ENCODE measurements around the gene ATOX1.
"Not testable (repeated sequence)": the region's sequence is repeated elsewhere in the genome, so short reads cannot be mapped to it uniquely, and the experiment has no call there.

The ATOX1 gene

DNA sequence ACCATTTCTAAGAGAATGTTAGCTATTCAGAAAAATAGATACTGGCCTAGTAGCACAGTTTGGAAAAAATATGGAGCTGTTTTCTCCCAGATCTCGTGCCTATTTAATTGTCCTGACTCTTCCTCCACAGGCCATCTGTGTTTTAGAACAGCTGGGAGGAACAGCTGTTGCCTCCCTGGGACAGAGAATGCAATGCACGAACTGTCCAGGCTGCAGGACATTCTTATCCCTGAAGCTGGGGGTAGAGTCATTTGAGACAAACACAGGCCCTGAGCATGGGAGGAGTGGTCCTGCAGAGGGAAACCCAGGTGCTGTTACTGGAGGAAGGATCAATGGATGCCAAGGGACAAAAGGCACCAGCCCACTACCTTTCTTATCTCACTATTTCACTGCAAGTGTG is 50.9 kb downstream of the ATOX1 start:
- DNase-seq (ENCODE audit: low spot score in 2 of 2) (no peak), ATAC-seq (ENCODE audit: low read depth) (no peak)
- Mint-ChIP-seq H3K36me3 (no peaks in the 10 kb centered on the region), H3K4me1 (peaks cover 12% of the 10 kb centered on the region), H3K4me3 (no peak overlapping the region), H3K27ac (no peak overlapping the region), H3K27me3 (peaks cover 2% of the 10 kb centered on the region), H3K9me3 (peaks cover 2% of the 10 kb centered on the region)

DNA sequence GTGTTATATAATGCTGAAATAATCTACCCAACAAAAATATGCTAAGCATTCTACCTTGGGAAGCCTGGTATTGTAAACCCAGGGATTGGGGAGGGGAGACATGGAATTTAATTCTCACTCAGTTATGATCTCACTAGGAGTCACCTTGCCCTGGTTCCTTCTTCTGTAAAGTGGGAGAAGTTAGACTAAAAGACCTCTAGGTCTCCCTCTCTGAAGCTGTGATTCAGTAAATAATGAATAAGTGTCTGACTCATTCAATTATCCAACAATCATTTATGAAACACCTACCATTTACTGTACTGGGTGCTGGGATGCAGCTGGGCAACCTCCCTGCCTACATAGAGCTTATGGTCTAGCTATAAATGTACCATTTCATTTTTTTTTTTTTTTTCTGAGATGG is 51.5 kb downstream of the ATOX1 start:
- peaks cover 2% of the 10 kb centered on the region for H3K9me3 Mint-ChIP-seq
- peaks cover 12% of the 10 kb centered on the region for H3K4me1 Mint-ChIP-seq
- ATAC-seq (ENCODE audit: low read depth): no peak
- H3K27me3 Mint-ChIP-seq: peaks cover 2% of the 10 kb centered on the region
- no peak for DNase-seq (ENCODE audit: low spot score in 2 of 2)
- H3K4me3 Mint-ChIP-seq: no peak overlapping the region
- H3K36me3 Mint-ChIP-seq: no peaks in the 10 kb centered on the region
- no peak overlapping the region for H3K27ac Mint-ChIP-seq

DNA sequence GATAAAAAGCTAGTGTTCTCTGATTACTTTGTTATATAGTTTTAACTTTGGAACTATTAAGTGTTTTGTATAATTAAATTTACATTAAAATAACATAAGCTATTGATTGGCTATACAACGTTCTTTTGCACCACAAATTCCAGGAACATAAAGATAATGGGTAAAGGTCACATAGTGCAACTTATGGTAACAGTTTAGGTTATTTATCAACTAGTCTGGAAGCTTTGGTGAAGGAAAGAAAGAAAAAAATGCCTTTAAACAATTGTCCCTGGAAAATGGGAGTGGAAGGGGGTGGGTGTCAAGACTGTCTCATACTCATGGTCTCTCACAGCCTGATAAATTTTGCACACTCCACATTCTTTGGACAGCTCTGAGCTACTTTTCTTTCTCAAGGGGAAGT is 54.7 kb downstream of the ATOX1 start:
- ATAC-seq (ENCODE audit: low read depth) (no peak), DNase-seq (ENCODE audit: low spot score in 2 of 2) (no peak)
- no peaks in the 10 kb centered on the region for H3K9me3 Mint-ChIP-seq
- no peak overlapping the region for H3K27ac Mint-ChIP-seq
- H3K4me1 Mint-ChIP-seq: peaks cover 9% of the 10 kb centered on the region
- H3K36me3 Mint-ChIP-seq: no peaks in the 10 kb centered on the region
- no peaks in the 10 kb centered on the region for H3K27me3 Mint-ChIP-seq
- H3K4me3 Mint-ChIP-seq: no peak overlapping the region

DNA sequence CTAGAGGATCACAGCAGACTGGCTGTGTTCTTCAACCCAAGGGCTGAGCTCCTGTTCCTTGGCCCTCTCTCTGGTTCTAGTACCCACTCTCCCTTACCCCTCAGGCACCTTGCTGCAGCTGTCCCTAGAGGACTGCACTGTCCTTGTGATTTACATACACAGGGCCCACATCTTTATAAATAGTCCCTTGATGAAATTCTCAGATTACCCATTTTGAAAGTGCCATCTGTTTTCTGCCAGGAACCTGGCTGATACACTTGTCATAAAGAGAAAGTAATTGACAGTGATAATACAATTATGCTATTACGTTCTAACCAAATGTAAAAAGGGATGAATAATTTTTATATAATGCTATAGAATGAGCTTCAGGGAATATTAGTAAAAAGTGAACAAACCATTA is 55.2 kb downstream of the ATOX1 start:
- H3K36me3 Mint-ChIP-seq: no peaks in the 10 kb centered on the region
- no peaks in the 10 kb centered on the region for H3K9me3 Mint-ChIP-seq
- ATAC-seq (ENCODE audit: low read depth): no peak
- no peak overlapping the region for H3K27ac Mint-ChIP-seq
- H3K4me1 Mint-ChIP-seq: peaks cover 9% of the 10 kb centered on the region
- H3K4me3 Mint-ChIP-seq: no peak overlapping the region
- no peaks in the 10 kb centered on the region for H3K27me3 Mint-ChIP-seq
- DNase-seq (ENCODE audit: low spot score in 2 of 2): no peak

DNA sequence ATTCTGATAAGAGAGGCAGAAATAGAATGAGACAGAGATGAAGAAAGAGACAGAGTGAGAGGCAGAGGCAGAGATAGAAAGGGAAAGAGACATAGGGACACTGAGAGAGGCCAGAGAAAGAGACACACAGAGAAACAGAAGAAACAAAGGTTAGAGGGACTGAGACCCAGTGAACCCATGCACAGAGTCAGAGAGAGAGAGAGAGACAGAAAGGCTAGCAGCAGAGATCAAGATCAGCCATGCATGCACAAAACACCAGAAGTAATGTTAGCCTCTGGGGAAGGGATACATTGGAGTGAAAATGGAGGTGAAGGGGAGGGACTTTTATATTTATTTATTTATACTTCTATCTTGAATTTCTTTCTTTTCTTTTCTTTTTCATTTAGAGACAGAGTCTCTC is 57.6 kb downstream of the ATOX1 start:
- H3K27me3 Mint-ChIP-seq: peaks cover 3% of the 10 kb centered on the region
- H3K27ac Mint-ChIP-seq: no peak overlapping the region
- DNase-seq (ENCODE audit: low spot score in 2 of 2) (no peak), ATAC-seq (ENCODE audit: low read depth) (no peak)
- no peaks in the 10 kb centered on the region for H3K9me3 Mint-ChIP-seq
- peaks cover 9% of the 10 kb centered on the region for H3K4me1 Mint-ChIP-seq
- H3K4me3 Mint-ChIP-seq: no peak overlapping the region
- no peaks in the 10 kb centered on the region for H3K36me3 Mint-ChIP-seq

DNA sequence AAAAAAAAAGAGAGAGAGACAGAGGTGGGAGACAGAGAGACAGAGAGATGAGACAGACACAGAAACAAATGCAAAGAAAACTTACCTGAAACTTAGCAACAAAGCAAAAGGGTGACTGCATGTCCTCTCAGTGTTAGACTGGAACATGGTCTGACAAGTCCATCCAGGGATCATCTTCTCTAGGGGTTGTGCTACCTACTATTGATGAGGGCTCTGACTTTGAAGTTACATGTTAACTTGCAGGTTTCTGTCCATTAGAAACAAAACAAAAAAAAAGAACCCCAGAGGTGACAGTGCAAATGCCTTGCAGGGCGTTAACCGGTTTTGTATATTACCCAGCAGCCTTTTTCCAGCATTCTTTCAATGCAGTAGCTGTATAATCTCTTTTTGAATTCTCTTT is 58.1 kb downstream of the ATOX1 start:
- Mint-ChIP-seq H3K27ac (no peak overlapping the region), H3K4me1 (peaks cover 9% of the 10 kb centered on the region), H3K36me3 (no peaks in the 10 kb centered on the region), H3K27me3 (peaks cover 3% of the 10 kb centered on the region), H3K9me3 (no peaks in the 10 kb centered on the region), H3K4me3 (no peak overlapping the region)
- DNase-seq (ENCODE audit: low spot score in 2 of 2) (no peak), ATAC-seq (ENCODE audit: low read depth) (no peak)

DNA sequence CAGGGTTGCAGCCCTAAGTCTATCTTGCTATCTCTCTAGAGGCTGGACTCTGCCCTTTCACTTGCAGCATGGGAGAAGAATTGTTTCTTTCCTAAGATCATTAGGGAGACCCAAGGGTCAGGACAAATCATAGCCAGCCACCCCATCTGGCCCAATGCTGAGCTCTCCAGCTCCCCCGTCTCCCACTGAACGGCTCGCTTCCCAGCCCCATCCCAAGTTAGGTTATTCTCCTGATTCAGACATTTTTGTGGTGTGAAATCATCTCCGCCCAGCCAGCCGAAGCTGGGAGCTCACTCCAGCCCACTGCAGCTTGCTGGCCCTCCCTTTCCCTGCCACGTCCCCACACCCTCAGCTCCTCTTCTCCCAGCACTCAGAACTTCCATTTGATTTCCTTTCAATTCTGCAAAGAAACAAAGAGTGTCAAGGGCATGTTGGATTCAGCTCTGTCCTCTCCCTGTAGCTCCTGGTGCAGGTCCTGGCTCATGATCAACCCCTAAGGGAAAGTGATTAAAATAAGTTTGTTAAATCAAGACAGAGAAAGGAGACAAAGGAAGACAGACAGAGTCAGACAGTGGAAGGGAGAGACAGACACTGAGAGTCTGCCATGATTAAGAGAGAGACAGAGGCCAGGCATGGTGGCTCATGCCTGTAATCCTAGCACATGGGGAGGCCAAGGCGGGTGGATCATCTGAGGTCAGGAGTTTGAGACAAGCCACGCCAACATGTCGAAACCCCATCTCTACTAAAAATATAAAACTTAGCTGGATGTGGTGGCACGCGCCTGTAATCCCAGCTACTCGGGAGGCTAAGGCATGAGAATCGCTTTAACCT is 59.1 kb downstream of the ATOX1 start:
- Mint-ChIP-seq H3K4me1 (peaks cover 9% of the 10 kb centered on the region), H3K27ac (no peak overlapping the region), H3K4me3 (no peak overlapping the region), H3K36me3 (no peaks in the 10 kb centered on the region), H3K9me3 (no peaks in the 10 kb centered on the region), H3K27me3 (peaks cover 3% of the 10 kb centered on the region)
- DNase-seq (ENCODE audit: low spot score in 2 of 2): no peak
- ATAC-seq (ENCODE audit: low read depth): no peak

DNA sequence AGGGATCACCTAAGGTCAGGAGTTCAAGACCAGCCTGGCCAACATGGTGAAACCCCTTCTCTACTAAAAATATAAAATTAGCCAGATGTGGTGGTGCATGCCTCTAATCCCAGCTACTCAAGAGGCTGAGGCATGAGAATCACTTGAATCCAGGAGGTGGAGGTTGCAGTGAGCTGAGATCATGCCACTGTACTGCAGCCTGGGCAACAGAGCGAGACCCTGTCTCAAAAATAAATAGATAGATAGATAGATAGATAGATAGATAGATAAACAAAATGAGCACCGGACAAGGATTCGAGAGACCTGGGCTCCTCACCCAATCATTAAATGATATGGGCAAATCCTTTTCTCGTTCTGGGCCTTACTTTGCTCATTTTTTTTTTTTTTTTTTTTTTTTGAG is 60.4 kb downstream of the ATOX1 start:
- not testable (repeated sequence) for ATAC-seq (ENCODE audit: low read depth)

DNA sequence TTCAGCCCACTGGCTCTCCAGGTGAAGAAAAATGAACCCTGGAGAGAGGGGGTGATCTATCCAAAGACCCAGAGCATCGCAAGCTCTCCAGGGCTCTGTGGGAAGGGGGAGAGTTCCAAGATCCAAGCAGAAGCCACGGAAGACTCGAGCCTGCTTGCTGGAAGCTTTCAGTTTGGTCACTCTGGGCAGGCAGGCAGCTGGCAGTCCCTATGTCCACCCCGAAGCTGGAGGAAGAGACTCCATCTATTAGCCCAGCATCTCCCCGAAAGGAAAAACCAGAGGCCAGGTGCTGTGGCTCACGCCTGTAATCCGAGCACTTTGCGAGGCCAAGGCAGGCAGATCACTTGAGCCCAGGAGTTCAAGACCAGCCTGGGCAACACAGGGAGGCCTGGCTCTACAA is 61.0 kb downstream of the ATOX1 start:
- DNase-seq (ENCODE audit: low spot score in 2 of 2): no peak
- Mint-ChIP-seq H3K27me3 (peaks cover 3% of the 10 kb centered on the region), H3K36me3 (no peaks in the 10 kb centered on the region), H3K4me3 (no peak overlapping the region), H3K27ac (no peak overlapping the region), H3K9me3 (no peaks in the 10 kb centered on the region), H3K4me1 (peaks cover 4% of the 10 kb centered on the region)
- no peak for ATAC-seq (ENCODE audit: low read depth)

More for the DNA sequence above, 60.4 kb downstream of the ATOX1 start:
- H3K4me3 Mint-ChIP-seq; H3K27me3 Mint-ChIP-seq; H3K27ac Mint-ChIP-seq; DNase-seq (ENCODE audit: low spot score in 2 of 2); H3K9me3 Mint-ChIP-seq; H3K4me1 Mint-ChIP-seq; H3K36me3 Mint-ChIP-seq: not testable (repeated sequence)

DNA sequence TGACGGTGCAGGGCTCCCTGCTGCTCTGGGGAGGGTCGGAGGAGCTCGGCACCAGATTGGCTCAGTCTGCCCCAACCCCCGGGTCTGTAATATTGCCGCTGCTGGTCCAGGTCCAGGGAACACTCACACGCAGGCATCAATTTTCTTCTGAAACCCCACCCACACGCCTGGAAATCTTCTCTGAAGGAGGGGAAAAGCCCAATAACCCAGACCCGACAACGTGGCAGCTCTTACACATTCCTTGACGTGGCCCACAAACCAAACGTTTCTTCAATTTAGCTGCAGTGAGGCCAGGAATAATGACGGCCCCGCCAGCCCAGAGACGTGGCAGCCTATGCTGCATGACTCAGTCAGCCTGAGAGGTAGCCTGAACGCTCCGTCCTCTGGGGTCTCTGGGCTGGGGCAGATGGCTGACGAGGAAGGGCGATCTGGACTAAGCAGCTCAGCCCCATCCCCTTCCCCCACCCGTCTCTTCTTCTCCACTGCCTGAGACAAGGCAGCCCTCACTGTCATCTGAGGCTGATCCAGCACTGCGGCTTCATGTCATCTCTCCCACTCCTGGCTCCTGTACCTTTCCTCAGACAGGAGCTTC is 61.9 kb downstream of the ATOX1 start:
- H3K27me3 Mint-ChIP-seq: peaks cover 3% of the 10 kb centered on the region
- no peak for DNase-seq (ENCODE audit: low spot score in 2 of 2)
- no peak overlapping the region for H3K4me3 Mint-ChIP-seq
- H3K9me3 Mint-ChIP-seq: no peaks in the 10 kb centered on the region
- no peak overlapping the region for H3K27ac Mint-ChIP-seq
- H3K36me3 Mint-ChIP-seq: no peaks in the 10 kb centered on the region
- ATAC-seq (ENCODE audit: low read depth): no peak
- H3K4me1 Mint-ChIP-seq: peaks cover 4% of the 10 kb centered on the region

DNA sequence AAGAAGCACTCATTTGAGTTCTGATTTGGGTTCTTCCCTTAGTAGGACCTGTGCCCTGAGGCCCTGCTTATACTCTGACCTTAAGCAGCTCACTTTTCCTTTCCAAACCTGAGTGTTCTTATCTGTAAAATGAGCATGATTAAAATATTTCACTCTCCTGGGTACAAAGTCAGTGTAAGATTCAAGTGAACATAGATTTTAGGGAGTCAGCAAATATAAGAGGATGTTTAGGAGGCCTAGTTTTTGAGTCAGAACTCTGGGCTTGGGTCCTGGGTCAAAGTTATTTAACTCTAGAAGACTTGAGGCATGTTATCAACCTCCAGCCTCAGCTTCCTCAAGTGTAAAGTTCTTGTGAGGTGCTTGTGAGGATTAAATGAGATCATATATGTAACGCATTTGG is 63.0 kb downstream of the ATOX1 start:
- DNase-seq (ENCODE audit: low spot score in 2 of 2) (no peak), ATAC-seq (ENCODE audit: low read depth) (no peak)
- H3K36me3 Mint-ChIP-seq: no peaks in the 10 kb centered on the region
- H3K9me3 Mint-ChIP-seq: no peaks in the 10 kb centered on the region
- no peaks in the 10 kb centered on the region for H3K4me1 Mint-ChIP-seq
- peaks cover 3% of the 10 kb centered on the region for H3K27me3 Mint-ChIP-seq
- H3K27ac Mint-ChIP-seq: no peak overlapping the region
- no peak overlapping the region for H3K4me3 Mint-ChIP-seq

DNA sequence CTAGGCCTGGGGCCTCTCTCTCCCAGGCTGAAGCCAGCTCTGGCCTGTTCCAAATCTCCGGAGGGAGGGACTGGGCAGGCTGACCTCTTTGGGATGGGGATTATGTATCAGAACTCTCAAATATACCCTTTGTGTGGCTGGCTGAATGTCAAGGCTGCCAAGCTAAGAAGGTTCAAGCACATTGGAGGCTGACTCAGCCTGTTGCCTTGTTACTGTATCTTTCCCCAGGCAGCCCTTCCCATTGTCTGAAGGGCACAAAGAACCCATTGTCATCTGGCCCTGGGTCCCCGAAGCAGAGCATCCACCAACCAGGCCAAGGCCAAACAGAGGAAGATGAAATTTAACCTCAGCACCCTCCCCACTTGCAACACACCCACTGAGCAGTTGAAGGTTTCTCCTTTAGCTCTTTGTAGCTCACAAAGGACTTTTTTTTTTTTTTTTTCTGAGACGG is 64.4 kb downstream of the ATOX1 start:
- H3K4me1 Mint-ChIP-seq: no peaks in the 10 kb centered on the region
- ATAC-seq (ENCODE audit: low read depth): no peak
- DNase-seq (ENCODE audit: low spot score in 2 of 2): no peak
- H3K27ac Mint-ChIP-seq: no peak overlapping the region
- peaks cover 4% of the 10 kb centered on the region for H3K27me3 Mint-ChIP-seq
- H3K9me3 Mint-ChIP-seq: no peaks in the 10 kb centered on the region
- H3K4me3 Mint-ChIP-seq: no peak overlapping the region
- H3K36me3 Mint-ChIP-seq: no peaks in the 10 kb centered on the region
